OCI-LY3 (cell line): Measurements from ENCODE around the gene CROCC2.

ENCODE experiments used
- H2AFZ ChIP-seq: fragments of 200-600, 300-600 bp; shearing (Covaris generic); 2 replicates; pipeline ENCODE4 v1.6.0; 2014; ENCODE audit warnings: antibody characterized with exemption, low read depth, low read length
- H3K27ac ChIP-seq: fragments of 200-600, 300-600 bp; sonication (generic); 2 replicates; pipeline ENCODE4 v1.5.1; 2014; ENCODE audit warnings: mild to moderate bottlenecking, low read length, moderate library complexity, mixed read lengths
- H3K27me3 ChIP-seq: fragments of 200-600, 300-600 bp; sonication (generic); 2 replicates; pipeline ENCODE4 v1.6.1; 2014; ENCODE audit warnings: low read depth, low read length, mixed read lengths
- H3K36me3 ChIP-seq: fragments of 200-600, 300-600 bp; sonication (generic); replicated peaks from 2 replicates; pipeline ENCODE3; 2014; ENCODE audit warnings: low read depth, low read length, mixed read lengths
- H3K4me1 ChIP-seq: fragments of 300-600, 200-600 bp; sonication (generic); 2 replicates; pipeline ENCODE4 v1.6.1; 2014; ENCODE audit warnings: low read length, mixed read lengths
- H3K4me2 ChIP-seq: fragments of 200-600, 300-600 bp; sonication (generic); 2 replicates; pipeline ENCODE4 v1.6.1; 2014; ENCODE audit warnings: low read length, mixed read lengths
- H3K4me3 ChIP-seq: fragments of 300-600, 200-600 bp; sonication (generic); 2 replicates; pipeline ENCODE4 v1.5.1; 2014; ENCODE audit warnings: antibody characterized with exemption, mild to moderate bottlenecking, low read length, moderate library complexity
- H3K79me2 ChIP-seq: fragments of 300-600, 200-600 bp; shearing (Covaris generic); 2 replicates; pipeline ENCODE4 v1.6.1; 2014; ENCODE audit warnings: mild to moderate bottlenecking, low read length, mixed read lengths
- H3K9ac ChIP-seq: fragments of 300-600, 200-600 bp; shearing (Covaris generic); 2 replicates; pipeline ENCODE4 v1.6.0; 2014; ENCODE audit warnings: mild to moderate bottlenecking, low read length, moderate library complexity
- H3K9me3 ChIP-seq: fragments of 200-600, 300-600 bp; shearing (Covaris generic); 2 replicates; pipeline ENCODE4 v1.6.1; 2014; ENCODE audit warnings: low read length, mixed read lengths; ENCODE audit not compliant: insufficient read depth
- H4K20me1 ChIP-seq: fragments of 200-600, 300-600 bp; sonication (generic); 2 replicates; pipeline ENCODE4 v1.6.1; 2016; ENCODE audit warnings: low read length, mixed read lengths; ENCODE audit not compliant: insufficient read depth
- CTCF ChIP-seq: fragments of 200-600, 300-600 bp; sonication (generic); IDR thresholded peaks from 2 replicates; pipeline ENCODE4 v1.5.1; 2014; ENCODE audit warnings: antibody characterized with exemption, low read length, low read depth
- EZH2phosphoT487 ChIP-seq: fragments of 200-600 bp; shearing (Covaris generic); IDR thresholded peaks from 2 replicates; pipeline ENCODE4 v1.6.1; 2018; ENCODE audit warnings: antibody characterized with exemption, mixed run types, low read depth

CROCC2 gene

GRCh38 chr2:240919161-240919781 lies 13.1 kb downstream of the CROCC2 start:
- Histone ChIP-seq H4K20me1 (no peaks in the 10 kb centered on the region), H3K9me3 (no peaks in the 10 kb centered on the region), H3K79me2 (no peaks in the 10 kb centered on the region), H3K27ac (no peak overlapping the region), H3K4me1 (peaks cover 5% of the 10 kb centered on the region), H3K27me3 (0 out of 2 replicates have a peak, but pooled peaks cover 2% of the 10 kb centered on the region), H3K4me2 (no peak overlapping the region), H2AFZ (no peak overlapping the region), H3K4me3 (no peak overlapping the region), H3K36me3 (no peaks in the 10 kb centered on the region), H3K9ac (no peak overlapping the region)
- TF ChIP-seq CTCF (no peak), EZH2phosphoT487 (no peak)

GRCh38 chr2:240919786-240920782 lies 13.9 kb downstream of the CROCC2 start:
- Histone ChIP-seq H3K4me1 (peaks cover 5% of the 10 kb centered on the region), H4K20me1 (no peaks in the 10 kb centered on the region), H3K4me3 (no peak overlapping the region), H3K79me2 (no peaks in the 10 kb centered on the region), H3K4me2 (no peak overlapping the region), H3K27ac (no peak overlapping the region), H3K27me3 (0 out of 2 replicates have a peak, but pooled peaks cover 2% of the 10 kb centered on the region), H3K36me3 (no peaks in the 10 kb centered on the region), H3K9ac (no peak overlapping the region), H3K9me3 (no peaks in the 10 kb centered on the region), H2AFZ (no peak overlapping the region)
- TF ChIP-seq EZH2phosphoT487 (no peak), CTCF (no peak)

GRCh38 chr2:240920783-240921231 lies 14.7 kb downstream of the CROCC2 start:
- Histone ChIP-seq H3K36me3 (no peaks in the 10 kb centered on the region), H2AFZ (no peak overlapping the region), H3K27ac (no peak overlapping the region), H3K27me3 (no peaks in the 10 kb centered on the region), H3K9me3 (no peaks in the 10 kb centered on the region), H3K9ac (no peak overlapping the region), H3K4me3 (no peak overlapping the region), H3K4me1 (peaks cover 5% of the 10 kb centered on the region), H3K79me2 (no peaks in the 10 kb centered on the region), H3K4me2 (no peak overlapping the region), H4K20me1 (no peaks in the 10 kb centered on the region)
- TF ChIP-seq CTCF (no peak), EZH2phosphoT487 (no peak)

- Histone ChIP-seq H3K4me3 (no peak overlapping the region), H3K4me2 (no peak overlapping the region), H3K9me3 (no peaks in the 10 kb centered on the region), H3K27me3 (no peaks in the 10 kb centered on the region), H4K20me1 (no peaks in the 10 kb centered on the region), H3K27ac (no peak overlapping the region), H2AFZ (no peak overlapping the region), H3K79me2 (no peaks in the 10 kb centered on the region), H3K36me3 (no peaks in the 10 kb centered on the region), H3K9ac (no peak overlapping the region), H3K4me1 (peaks cover 5% of the 10 kb centered on the region)
- TF ChIP-seq CTCF: no peak
- TF ChIP-seq EZH2phosphoT487: no peak
Measured at GRCh38 chr2:240921311-240921994, 15.3 kb downstream of the CROCC2 start.
